GM23338 (cell line): ENCODE data around the gene FOXL2NB. TPM values are rescaled to one million over a fixed set of nuclear protein-coding genes. Genes with fewer than 3 reads are reported as not detected.
A peak's percentile ranks its signal among the peaks of the same experiment; 100 is the strongest.

Experiments used
- ATAC-seq: fragments of 200-7000 bp; cut with Tn5 transposase; 3 replicates; pipeline ENCODE4 v1.9.1; 2020
- DNase-seq: peaks from one replicate; pipeline ENCODE4 v3.0.0-alpha.2; 2015; ENCODE audit warnings: low spot score
- H2AFZ ChIP-seq: fragments of 200-600 bp; sonication (generic); 2 replicates; pipeline ENCODE4 v1.8.0; 2016; ENCODE audit warnings: antibody characterized with exemption, mild to moderate bottlenecking, moderate library complexity
- H3F3A ChIP-seq: fragments of 200-600 bp; sonication (generic); replicated peaks from 2 replicates; pipeline ENCODE4 v1.8.0; 2017; ENCODE audit warnings: antibody characterized with exemption, mixed run types, low read depth
- H3K27ac ChIP-seq: fragments of 200-600 bp; sonication (generic); 2 replicates; pipeline ENCODE4 v1.6.1; 2016; ENCODE audit warnings: low read depth
- H3K27me3 ChIP-seq: fragments of 200-600 bp; sonication (generic); 2 replicates; pipeline ENCODE4 v1.8.0; 2016; ENCODE audit warnings: mild to moderate bottlenecking, mixed run types, moderate library complexity; ENCODE audit not compliant: insufficient read depth
- H3K36me3 ChIP-seq: fragments of 200-600 bp; sonication (generic); 2 replicates; pipeline ENCODE4 v1.8.0; 2016; ENCODE audit warnings: mild to moderate bottlenecking; ENCODE audit not compliant: insufficient read depth
- H3K4me1 ChIP-seq: fragments of 200-600 bp; sonication (generic); 2 replicates; pipeline ENCODE4 v1.8.0; 2016; ENCODE audit warnings: mild to moderate bottlenecking, moderate library complexity; ENCODE audit not compliant: insufficient read depth
- H3K4me2 ChIP-seq: fragments of 200-600 bp; sonication (generic); 2 replicates; pipeline ENCODE4 v1.7.1; 2017; ENCODE audit warnings: mixed run types
- H3K4me3 ChIP-seq: fragments of 200-600 bp; sonication (generic); 2 replicates; pipeline ENCODE4 v1.6.1; 2016; ENCODE audit warnings: mixed run types
- H3K79me2 ChIP-seq: fragments of 200-600 bp; sonication (generic); replicated peaks from 2 replicates; pipeline ENCODE4 v1.8.0; 2017; ENCODE audit warnings: mild to moderate bottlenecking; ENCODE audit not compliant: insufficient read depth
- H3K9me2 ChIP-seq: fragments of 200-600 bp; sonication (generic); 2 replicates; pipeline ENCODE4 v1.8.0; 2017; ENCODE audit not compliant: insufficient read depth
- H4K20me1 ChIP-seq: fragments of 200-600 bp; sonication (generic); replicated peaks from 2 replicates; pipeline ENCODE4 v1.8.0; 2017; ENCODE audit warnings: mild to moderate bottlenecking; ENCODE audit not compliant: insufficient read depth
- H3K27ac Mint-ChIP-seq: 2 replicates; pipeline ENCODE4 v1.8.0; 2020; ENCODE audit warnings: inconsistent platforms, mild to moderate bottlenecking, moderate library complexity, mixed read lengths
- H3K27me3 Mint-ChIP-seq: 3 replicates; pipeline ENCODE4 v1.8.0; 2022; ENCODE audit warnings: low read depth, mild to moderate bottlenecking, moderate library complexity, mixed read lengths, inconsistent platforms; ENCODE audit not compliant: insufficient read depth, poor library complexity
- H3K36me3 Mint-ChIP-seq: 3 replicates; pipeline ENCODE4 v1.8.0; 2021; ENCODE audit warnings: low read depth, mild to moderate bottlenecking, inconsistent platforms, moderate library complexity, mixed read lengths
- H3K4me1 Mint-ChIP-seq: 3 replicates; pipeline ENCODE4 v1.8.0; 2020; ENCODE audit warnings: mild to moderate bottlenecking, inconsistent platforms, mixed read lengths
- H3K4me3 Mint-ChIP-seq: 3 replicates; pipeline ENCODE4 v1.8.0; 2021; ENCODE audit warnings: moderate library complexity, mild to moderate bottlenecking, inconsistent platforms, mixed read lengths
- H3K9me3 Mint-ChIP-seq: 3 replicates; pipeline ENCODE4 v1.8.0; 2020; ENCODE audit warnings: moderate library complexity, mild to moderate bottlenecking, inconsistent platforms, mixed read lengths
- CREB1 ChIP-seq: fragments of 250-450 bp; sonication (Bioruptor Pico); IDR thresholded peaks from 2 replicates; pipeline ENCODE4 v1.5.0; 2020; ENCODE audit warnings: low read depth, mild to moderate bottlenecking, moderate library complexity
- CTCF ChIP-seq, 2 experiments: fragments of 200-600 bp in 1 of 2; sonication (generic) in 1 of 2; conservative IDR thresholded peaks; 2 replicates each; pipeline versions ENCODE4 v1.5.1 to v1.6.1; 2016 to 2017; ENCODE audit warnings: antibody characterized with exemption in 2 of 2, low read depth in 2 of 2, mild to moderate bottlenecking in 2 of 2, moderate library complexity in 1 of 2
- ETS1 ChIP-seq: IDR thresholded peaks from 2 replicates; pipeline ENCODE4 v1.6.1; 2016; ENCODE audit warnings: antibody characterized with exemption
- EZH2 ChIP-seq: fragments of 200-600 bp; sonication (generic); IDR thresholded peaks from one replicate; pipeline ENCODE4 v1.8.0; 2017; ENCODE audit warnings: antibody characterized with exemption, mild to moderate bottlenecking, low read depth; ENCODE audit not compliant: unreplicated experiment
- EZH2phosphoT487 ChIP-seq: fragments of 200-600 bp; sonication (generic); IDR thresholded peaks from one replicate; pipeline ENCODE4 v1.8.1; 2018; ENCODE audit warnings: antibody characterized with exemption; ENCODE audit not compliant: unreplicated experiment
- JUNB ChIP-seq: IDR thresholded peaks from one replicate; pipeline ENCODE4 v1.6.1; 2016; ENCODE audit warnings: antibody characterized with exemption; ENCODE audit not compliant: unreplicated experiment
- NANOG ChIP-seq: IDR thresholded peaks from 2 replicates; pipeline ENCODE4 v1.6.1; 2016; ENCODE audit warnings: antibody characterized with exemption, borderline replicate concordance
- POLR2AphosphoS5 ChIP-seq: IDR thresholded peaks from 2 replicates; pipeline ENCODE4 v1.6.1; 2016; ENCODE audit warnings: antibody characterized with exemption, low read depth
- REST ChIP-seq: IDR thresholded peaks from one replicate; pipeline ENCODE4 v1.6.1; 2018; ENCODE audit warnings: antibody characterized with exemption; ENCODE audit not compliant: unreplicated experiment
- STAT1 ChIP-seq: IDR thresholded peaks from one replicate; pipeline ENCODE4 v1.6.1; 2016; ENCODE audit warnings: antibody characterized with exemption; ENCODE audit not compliant: unreplicated experiment
- ZNF114 ChIP-seq: fragments of 250-450 bp; sonication (Bioruptor Pico); IDR thresholded peaks from 2 replicates; pipeline ENCODE4 v1.5.0; 2020; ENCODE audit warnings: mild to moderate bottlenecking, moderate library complexity
- ZNF331 ChIP-seq: fragments of 250-450 bp; sonication (Bioruptor Pico); IDR thresholded peaks from 2 replicates; pipeline ENCODE4 v1.5.0; 2020; ENCODE audit warnings: low read depth, mild to moderate bottlenecking, moderate library complexity
- ZNF462 ChIP-seq: fragments of 250-450 bp; sonication (Bioruptor Pico); IDR thresholded peaks from 2 replicates; pipeline ENCODE4 v1.5.0; 2020; ENCODE audit warnings: mild to moderate bottlenecking, moderate library complexity
- polyA plus RNA-seq: library from polyadenylated mRNA; unstranded; fragments of >200 nt; fragmentation: Nextera tagmentation; extraction: Ambion mirVana; gene quantifications from 2 replicates; pipeline ENCODE4 v1.2.1, GENCODE V29; 2016
- total RNA-seq: library from RNA; depleted of rRNA; stranded (reverse); fragments of >200 nt; shearing (Covaris generic); gene quantifications from 2 replicates; pipeline ENCODE4 v1.2.3, GENCODE V29; 2014

FOXL2NB gene
- total and polyA plus RNA-seq, 2 experiments from 2014 or later, result 11.2 to 15.6 TPM

GRCh38 chr3:138937690-138938055 is 9.3 kb upstream of the FOXL2NB start:
- DNase-seq, result peak; percentile 67
- Histone ChIP-seq H3F3A (peaks cover 33% of the 10 kb centered on the region), H3K27ac (no peak overlapping the region), H3K4me2 (peak overlapping the region; percentile 92), H3K79me2 (no peaks in the 10 kb centered on the region), H3K4me1 (peaks cover 60% of the 10 kb centered on the region), H2AFZ (peak overlapping the region; percentile 92), H4K20me1 (peaks cover 20% of the 10 kb centered on the region), H3K9me2 (no peaks in the 10 kb centered on the region), H3K4me3 (peak overlapping the region; percentile 65), H3K36me3 (no peaks in the 10 kb centered on the region), H3K27me3 (peaks cover 88% of the 10 kb centered on the region)
- Mint-ChIP-seq H3K4me3 (peak overlapping the region; percentile 69), H3K9me3 (peaks cover 3% of the 10 kb centered on the region; the same call in 1 of the 3 replicates), H3K4me1 (peaks cover 59% of the 10 kb centered on the region), H3K27ac (no peak overlapping the region), H3K36me3 (no peaks in the 10 kb centered on the region), H3K27me3 (peaks cover 88% of the 10 kb centered on the region)
- ATAC-seq, result no peak
- TF ChIP-seq POLR2AphosphoS5 (no peak), ZNF331 (CRISPR knock-in tag) (no peak), EZH2phosphoT487 (no peak), STAT1 (no peak), JUNB (no peak), ETS1 (no peak), CTCF (conservative IDR thresholded peaks at IDR 0.05; ENCODE audit: low read depth in 2 of 2) (no peak), CREB1 (CRISPR knock-in tag) (no peak), ZNF114 (CRISPR knock-in tag) (no peak), EZH2 (no peak), REST (no peak), NANOG (no peak), ZNF462 (CRISPR knock-in tag) (no peak)
